Choroid plexus epithelial cell (primary cell): Measurements from ENCODE around the gene RNF148.

ENCODE experiments used
- DNase-seq: peaks from one replicate; pipeline ENCODE4 v3.0.0-alpha.2; 2010; ENCODE audit warnings: low read depth
- H3K4me3 ChIP-seq: 2 replicates; pipeline ENCODE4 v1.5.1; 2011; ENCODE audit warnings: low read depth, mild to moderate bottlenecking, control low read depth, low read length, moderate library complexity
- CTCF ChIP-seq: conservative IDR thresholded peaks from 2 replicates; pipeline ENCODE4 v1.5.1; 2011; ENCODE audit warnings: low read depth, mild to moderate bottlenecking, control low read depth, inconsistent platforms, low read length, moderate library complexity

RNF148 gene

GRCh38 chr7:122673951-122674350 is 28.8 kb downstream of the RNF148 start:
- TF ChIP-seq CTCF = no peak
- no peak overlapping the region for H3K4me3 ChIP-seq
- no peak for DNase-seq

- no peak overlapping the region for H3K4me3 ChIP-seq
- no peak for TF ChIP-seq CTCF
- no peak for DNase-seq
These were observed 30.2 kb downstream of the RNF148 start for GRCh38 chr7:122672536-122672935.

- DNase-seq = no peak
- H3K4me3 ChIP-seq = no peak overlapping the region
- no peak for TF ChIP-seq CTCF
These were observed 39.0 kb downstream of the RNF148 start for GRCh38 chr7:122663733-122664132.

GRCh38 chr7:122658856-122659255 is 43.9 kb downstream of the RNF148 start:
- no peak overlapping the region for H3K4me3 ChIP-seq
- no peak for DNase-seq
- no peak for TF ChIP-seq CTCF

GRCh38 chr7:122653685-122654084 is 49.0 kb downstream of the RNF148 start:
- DNase-seq = no peak
- H3K4me3 ChIP-seq = no peak overlapping the region
- no peak for TF ChIP-seq CTCF

GRCh38 chr7:122652876-122653275 is 49.8 kb downstream of the RNF148 start:
- no peak overlapping the region for H3K4me3 ChIP-seq
- no peak for DNase-seq
- no peak for TF ChIP-seq CTCF
